ENCODE results near the gene PHOSPHO1.
"Not testable (repeated sequence)": the region's sequence is repeated elsewhere in the genome, so short reads cannot be mapped to it uniquely, and the experiment has no call there.

DNA sequence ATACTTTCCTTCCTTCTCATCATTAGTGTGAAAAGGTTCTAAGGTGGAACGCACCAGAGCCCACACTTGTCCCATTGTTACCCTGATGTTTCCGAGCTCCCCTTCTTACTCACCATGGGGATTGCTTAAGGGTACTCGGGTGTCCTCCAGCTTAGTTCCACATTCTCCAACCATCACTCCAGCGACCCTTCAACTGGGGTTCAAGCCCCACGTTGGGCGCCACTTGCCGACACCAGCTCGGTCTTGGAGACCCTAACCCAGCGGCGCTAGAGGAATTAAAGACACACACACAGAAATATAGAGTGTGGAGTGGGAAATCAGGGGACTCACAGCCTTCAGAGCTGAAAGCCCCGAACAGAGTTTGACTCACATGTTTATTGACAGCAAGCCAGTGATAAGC, 54.6 kb downstream of the PHOSPHO1 start:
- TF ChIP-seq POLR2A (IDR thresholded peaks at IDR 0.05; ENCODE audit: low read length); GATA1 (IDR thresholded peaks at IDR 0.05; ENCODE audit: low read depth, low read length): not testable (repeated sequence)
